IPS-20b (cell line): ENCODE measurements around the gene TRPC1.
"Not testable (repeated sequence)": the region's sequence is repeated elsewhere in the genome, so short reads cannot be mapped to it uniquely, and the experiment has no call there.

Source experiments
- H3K27ac ChIP-seq: one replicate; pipeline ENCODE4 v1.5.1; 2013; ENCODE audit warnings: low read length
- H3K27me3 ChIP-seq: 2 replicates; pipeline ENCODE4 v1.6.1; 2013; ENCODE audit warnings: mild to moderate bottlenecking, low read length, inconsistent platforms; ENCODE audit not compliant: insufficient read depth
- H3K36me3 ChIP-seq: 2 replicates; pipeline ENCODE4 v1.6.1; 2013; ENCODE audit warnings: low read depth, mild to moderate bottlenecking, inconsistent platforms, low read length, moderate library complexity; ENCODE audit not compliant: insufficient read depth
- H3K4me1 ChIP-seq: 2 replicates; pipeline ENCODE4 v1.6.1; 2013; ENCODE audit warnings: mild to moderate bottlenecking, control low read depth, inconsistent platforms, low read length, moderate library complexity; ENCODE audit not compliant: insufficient read depth
- H3K4me3 ChIP-seq: 2 replicates; pipeline ENCODE4 v1.5.1; 2013; ENCODE audit warnings: mild to moderate bottlenecking, low read length, inconsistent platforms
- H3K9ac ChIP-seq: 2 replicates; pipeline ENCODE4 v1.6.1; 2013; ENCODE audit warnings: low read depth, mild to moderate bottlenecking, inconsistent platforms, low read length, moderate library complexity
- H3K9me3 ChIP-seq: 2 replicates; pipeline ENCODE4 v1.6.1; 2013; ENCODE audit warnings: mild to moderate bottlenecking, low read depth, low read length, inconsistent platforms; ENCODE audit not compliant: insufficient read depth

TRPC1 gene

DNA sequence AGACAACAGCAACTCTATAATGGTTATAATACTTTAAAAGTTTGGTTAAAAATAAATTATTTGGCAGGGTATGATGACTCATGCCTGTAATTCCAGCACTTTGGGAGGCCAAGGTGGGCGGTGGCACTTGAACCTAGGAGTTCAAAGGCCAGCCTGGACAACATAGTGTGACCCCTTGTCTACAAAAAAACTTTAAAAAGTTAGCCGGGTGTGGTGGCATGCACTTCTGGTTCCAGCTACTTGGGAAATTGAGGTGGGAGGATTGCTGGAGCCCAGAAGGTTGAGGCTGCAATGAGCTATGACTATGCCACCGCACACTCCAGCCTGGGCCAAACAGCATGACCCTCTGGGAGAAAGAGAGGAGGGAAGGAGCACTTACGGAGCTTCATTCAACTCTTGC lies 7.7 kb upstream of the TRPC1 start:
- Histone ChIP-seq H3K4me3 (no peak overlapping the region), H3K4me1 (no peaks in the 10 kb centered on the region), H3K27ac (no peak overlapping the region), H3K36me3 (peaks cover 5% of the 10 kb centered on the region; the same call in 1 of the 2 replicates), H3K9ac (no peak overlapping the region), H3K9me3 (no peaks in the 10 kb centered on the region), H3K27me3 (no peaks in the 10 kb centered on the region)

DNA sequence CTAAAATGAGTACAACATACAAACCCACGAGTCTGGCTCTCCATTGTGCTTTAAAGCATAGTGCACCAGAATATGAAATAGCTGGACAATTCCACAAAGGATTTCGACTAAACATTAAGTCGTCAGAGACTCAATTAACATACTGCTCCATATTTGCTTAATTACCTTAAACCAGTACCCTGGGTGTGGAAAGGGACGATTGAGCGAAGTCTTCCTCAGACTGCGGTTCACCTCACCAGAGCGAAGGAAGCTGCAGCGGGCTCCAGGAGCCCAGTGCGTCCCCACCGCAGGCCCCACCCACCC lies 218 bp upstream of the TRPC1 start:
- H3K27ac ChIP-seq: no peak overlapping the region

DNA sequence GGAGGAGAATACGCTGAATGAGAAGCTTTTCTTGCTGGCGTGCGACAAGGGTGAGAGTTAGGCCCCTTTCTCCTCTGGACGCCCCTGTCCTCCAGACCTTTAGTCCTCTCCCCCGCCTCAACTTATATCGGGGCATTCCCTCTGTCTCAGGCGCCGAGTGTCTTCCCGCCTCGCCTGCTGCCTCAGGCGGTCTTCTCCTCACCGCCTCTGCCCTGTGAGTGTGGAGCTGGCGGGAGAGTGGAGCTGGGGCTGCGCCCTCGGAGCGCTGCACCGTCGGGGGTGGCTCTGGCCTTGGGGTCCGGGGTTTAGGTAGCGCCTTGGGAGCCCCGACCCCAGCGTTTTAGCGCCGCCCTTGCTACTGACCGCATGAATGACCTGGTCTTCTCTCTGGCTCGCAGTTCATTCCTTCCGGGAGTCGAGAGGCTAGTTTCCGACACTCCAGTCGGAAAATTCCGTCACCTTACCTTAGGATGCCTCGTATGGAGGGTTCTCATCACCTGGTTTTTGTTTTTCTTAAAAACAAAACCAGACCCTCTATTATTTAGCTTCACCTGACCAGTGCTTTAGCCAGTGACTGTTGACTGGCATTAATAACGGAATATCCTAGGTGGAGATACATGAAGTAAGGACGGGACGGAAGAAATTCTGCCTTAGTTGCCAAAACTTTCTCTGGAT lies 985 bp downstream of the TRPC1 start:
- no peaks in the 10 kb centered on the region for H3K9me3 ChIP-seq
- H3K36me3 ChIP-seq: no peaks in the 10 kb centered on the region
- H3K4me1 ChIP-seq: peaks cover 4% of the 10 kb centered on the region; the same call in 1 of the 2 replicates
- peak overlapping the region; percentile 87 for H3K9ac ChIP-seq
- H3K27me3 ChIP-seq: no peaks in the 10 kb centered on the region
- peak overlapping the region; percentile 79 for H3K4me3 ChIP-seq
- H3K27ac ChIP-seq: peak overlapping the region; percentile 44

More for the DNA sequence above, 218 bp upstream of the TRPC1 start:
- no peaks in the 10 kb centered on the region for H3K36me3 ChIP-seq
- no peaks in the 10 kb centered on the region for H3K27me3 ChIP-seq
- H3K4me1 ChIP-seq: peaks cover 4% of the 10 kb centered on the region; the same call in 1 of the 2 replicates
- H3K4me3 ChIP-seq: peak overlapping the region; percentile 79
- H3K9ac ChIP-seq: peak overlapping the region; percentile 64; the same call in 1 of the 2 replicates
- H3K9me3 ChIP-seq: no peaks in the 10 kb centered on the region

DNA sequence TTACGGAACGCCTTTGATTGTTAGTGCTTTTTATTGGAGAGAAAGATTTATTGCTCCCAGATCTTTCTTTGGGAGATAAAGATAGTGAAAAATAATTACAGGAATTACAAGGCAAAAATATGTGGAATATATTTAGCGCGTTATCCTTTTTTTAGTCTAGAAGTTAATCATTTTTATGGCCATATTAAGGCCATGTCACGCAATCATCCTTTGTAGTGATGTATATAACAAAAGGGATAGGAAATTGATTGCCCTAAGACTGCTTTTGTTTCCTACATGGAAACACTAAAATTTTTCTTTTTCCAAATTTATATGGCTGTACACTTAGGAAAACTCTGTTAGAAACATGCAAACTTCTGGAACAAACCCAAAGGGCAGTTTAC lies 1.5 kb downstream of the TRPC1 start:
- Histone ChIP-seq H3K27me3 (no peaks in the 10 kb centered on the region), H3K9ac (peak overlapping the region; percentile 87; the same call in 1 of the 2 replicates)

DNA sequence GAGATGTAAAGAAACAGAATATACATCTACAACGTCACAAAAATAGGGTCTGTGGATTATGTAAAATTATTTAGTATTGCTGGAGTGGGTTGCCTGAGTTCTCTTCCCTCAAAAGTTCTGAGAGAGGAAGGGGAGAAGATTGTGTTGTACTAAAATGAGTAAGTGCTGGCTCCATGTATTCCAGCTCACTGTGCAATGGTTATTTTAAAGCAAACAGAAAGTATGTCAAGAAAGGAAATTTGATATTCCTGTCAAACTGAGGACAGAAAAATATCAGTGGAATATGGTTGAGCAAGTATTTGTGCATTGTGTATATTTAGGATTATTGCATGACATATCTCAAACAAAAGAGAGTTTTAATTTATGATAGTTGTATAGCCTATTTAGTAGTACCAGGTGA lies 2.2 kb downstream of the TRPC1 start:
- no peak overlapping the region for H3K9ac ChIP-seq
- H3K36me3 ChIP-seq: 0 out of 2 replicates have a peak, but pooled peaks cover 4% of the 10 kb centered on the region
- H3K27me3 ChIP-seq: no peaks in the 10 kb centered on the region
- H3K4me3 ChIP-seq: peak overlapping the region; percentile 79
- no peak overlapping the region for H3K27ac ChIP-seq
- peaks cover 4% of the 10 kb centered on the region; the same call in 1 of the 2 replicates for H3K4me1 ChIP-seq
- H3K9me3 ChIP-seq: no peaks in the 10 kb centered on the region

More for the DNA sequence above, 1.5 kb downstream of the TRPC1 start:
- Histone ChIP-seq H3K27ac (no peak overlapping the region), H3K9me3 (no peaks in the 10 kb centered on the region), H3K4me1 (peaks cover 4% of the 10 kb centered on the region; the same call in 1 of the 2 replicates), H3K4me3 (peak overlapping the region; percentile 79), H3K36me3 (no peaks in the 10 kb centered on the region)

DNA sequence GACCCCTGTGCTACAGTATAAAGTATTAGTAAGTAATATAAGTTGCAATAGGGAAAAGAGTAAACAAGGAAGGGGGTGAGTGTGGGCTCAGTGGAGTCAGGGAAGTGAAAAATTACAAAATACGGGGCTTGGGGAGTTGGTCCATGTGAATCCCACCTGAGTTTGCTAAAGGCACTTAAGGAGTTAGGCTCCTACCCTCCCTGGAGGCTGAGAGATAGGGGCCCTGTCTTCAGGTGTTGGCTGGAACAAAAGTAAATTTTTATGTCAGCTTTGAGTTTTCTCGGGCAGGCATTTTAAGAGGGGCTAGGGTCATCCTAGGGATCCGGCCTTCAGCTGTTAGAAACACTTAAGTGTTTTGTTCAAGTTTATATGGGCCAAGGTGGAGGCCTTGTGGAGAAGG lies 8.2 kb downstream of the TRPC1 start:
- H3K27me3 ChIP-seq: no peaks in the 10 kb centered on the region
- H3K4me3 ChIP-seq: no peak overlapping the region
- no peaks in the 10 kb centered on the region for H3K9me3 ChIP-seq
- H3K36me3 ChIP-seq: 0 out of 2 replicates have a peak, but pooled peaks cover 4% of the 10 kb centered on the region
- no peak overlapping the region for H3K27ac ChIP-seq
- H3K9ac ChIP-seq: no peak overlapping the region
- H3K4me1 ChIP-seq: no peaks in the 10 kb centered on the region; the same call in 1 of the 2 replicates

DNA sequence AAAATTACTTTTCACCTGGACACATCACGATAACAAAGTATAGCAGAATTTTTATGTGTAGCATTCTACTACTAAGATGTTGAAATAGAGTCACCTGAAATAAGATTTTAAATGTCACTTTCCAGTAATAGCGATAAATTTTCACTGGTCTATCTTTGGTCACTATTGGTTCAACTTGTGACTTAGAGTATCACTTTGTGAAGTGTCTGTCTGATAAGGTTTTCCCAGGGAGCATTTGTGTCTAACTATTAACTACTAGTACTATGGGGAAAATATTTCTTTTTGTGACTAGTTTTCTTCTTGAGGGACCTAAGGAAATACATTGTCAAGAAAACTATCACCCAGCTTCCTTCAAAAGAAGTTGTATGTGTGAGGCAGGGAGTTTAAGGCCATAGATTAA lies 11.0 kb downstream of the TRPC1 start:
- no peaks in the 10 kb centered on the region for H3K27me3 ChIP-seq
- no peak overlapping the region for H3K9ac ChIP-seq
- no peaks in the 10 kb centered on the region; the same call in 1 of the 2 replicates for H3K4me1 ChIP-seq
- H3K36me3 ChIP-seq: 0 out of 2 replicates have a peak, but pooled peaks cover 4% of the 10 kb centered on the region
- no peak overlapping the region for H3K4me3 ChIP-seq
- no peaks in the 10 kb centered on the region for H3K9me3 ChIP-seq
- H3K27ac ChIP-seq: no peak overlapping the region

DNA sequence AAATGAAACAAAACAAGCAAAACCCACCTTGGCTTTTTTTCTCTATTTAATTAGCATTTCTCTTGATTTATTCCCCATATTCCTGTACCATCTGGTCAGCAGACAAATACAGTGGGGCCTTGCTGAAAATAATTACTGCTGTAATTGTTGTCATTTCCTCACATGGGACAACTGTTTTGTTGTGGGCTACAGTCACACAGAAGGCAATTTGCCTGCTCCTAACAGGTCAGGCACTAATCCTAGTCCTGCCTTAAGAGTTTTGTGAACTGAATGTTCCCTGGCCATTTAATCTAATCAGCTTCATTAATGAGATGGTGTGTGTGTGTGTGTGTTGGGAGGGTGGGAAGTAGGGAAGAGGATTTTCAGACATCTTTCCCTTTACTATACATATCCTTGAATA lies 11.6 kb downstream of the TRPC1 start:
- H3K9me3 ChIP-seq: no peaks in the 10 kb centered on the region
- H3K4me3 ChIP-seq: no peak overlapping the region
- H3K27ac ChIP-seq: no peak overlapping the region
- no peaks in the 10 kb centered on the region; the same call in 1 of the 2 replicates for H3K4me1 ChIP-seq
- H3K27me3 ChIP-seq: no peaks in the 10 kb centered on the region
- H3K36me3 ChIP-seq: 0 out of 2 replicates have a peak, but pooled peaks cover 4% of the 10 kb centered on the region
- H3K9ac ChIP-seq: no peak overlapping the region

DNA sequence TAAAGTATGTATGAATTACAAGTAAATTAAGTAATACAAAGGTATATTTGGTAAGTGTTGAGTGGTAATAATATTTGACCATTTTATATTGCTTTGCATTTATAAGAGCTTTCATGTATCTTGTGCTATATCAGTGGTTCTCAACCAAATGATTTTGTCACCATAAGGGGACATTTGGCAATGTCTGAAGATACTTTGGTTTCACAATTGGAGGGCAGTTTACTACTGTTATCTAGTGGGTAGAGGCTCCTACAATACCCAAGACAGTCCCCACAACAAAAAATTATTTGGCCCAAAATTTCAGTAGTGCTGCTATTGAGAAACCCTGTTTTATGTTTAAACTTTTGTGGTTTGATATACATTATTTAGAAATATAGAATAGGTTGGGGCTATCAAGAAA lies 14.6 kb downstream of the TRPC1 start:
- H3K4me3 ChIP-seq: no peak overlapping the region
- no peaks in the 10 kb centered on the region for H3K36me3 ChIP-seq
- H3K27me3 ChIP-seq: no peaks in the 10 kb centered on the region
- no peak overlapping the region for H3K27ac ChIP-seq
- H3K9ac ChIP-seq: no peak overlapping the region
- H3K4me1 ChIP-seq: no peaks in the 10 kb centered on the region; the same call in 1 of the 2 replicates
- no peaks in the 10 kb centered on the region for H3K9me3 ChIP-seq

DNA sequence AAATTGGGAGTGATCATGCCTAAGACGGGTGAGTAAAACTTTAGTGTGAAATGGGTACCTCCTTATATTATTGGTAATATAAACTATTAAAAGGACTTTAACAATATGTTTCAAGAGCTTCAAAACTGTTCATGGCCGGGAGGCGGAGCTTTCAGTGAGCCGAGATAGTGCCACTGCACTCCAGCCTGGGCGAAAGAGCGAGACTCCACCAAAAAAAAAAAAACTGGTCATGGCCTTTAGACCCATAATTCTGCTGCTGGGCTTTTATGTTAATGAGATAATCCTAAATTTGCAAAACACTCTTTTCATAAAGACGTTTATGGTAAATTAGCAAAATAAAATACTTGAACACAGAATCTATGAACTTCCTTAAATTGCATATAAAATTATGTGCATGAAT lies 22.8 kb downstream of the TRPC1 start:
- H3K9me3 ChIP-seq: no peaks in the 10 kb centered on the region
- H3K36me3 ChIP-seq: peaks cover 26% of the 10 kb centered on the region
- H3K27me3 ChIP-seq: no peaks in the 10 kb centered on the region
- H3K4me3 ChIP-seq: no peak overlapping the region
- no peak overlapping the region for H3K9ac ChIP-seq
- H3K4me1 ChIP-seq: no peaks in the 10 kb centered on the region
- H3K27ac ChIP-seq: no peak overlapping the region

DNA sequence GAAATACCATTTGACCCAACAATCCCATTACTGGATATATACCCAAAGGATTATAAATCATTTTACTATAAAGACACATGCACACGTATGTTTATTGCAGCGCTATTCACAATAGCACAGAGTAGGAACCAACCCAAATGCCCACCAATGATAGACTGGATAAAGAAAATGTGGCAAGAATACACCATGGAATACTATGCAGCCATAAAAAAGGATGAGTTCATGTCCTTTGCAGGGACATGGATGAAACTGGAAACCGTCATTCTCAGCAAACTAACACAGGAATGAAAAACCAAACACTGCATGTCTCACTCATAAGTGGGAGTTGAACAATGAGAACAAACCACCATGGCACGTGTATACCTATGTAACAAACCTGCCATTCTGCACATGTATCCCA lies 26.7 kb downstream of the TRPC1 start:
- peaks cover 28% of the 10 kb centered on the region for H3K36me3 ChIP-seq
- H3K9me3 ChIP-seq, H3K27ac ChIP-seq, H3K9ac ChIP-seq, H3K27me3 ChIP-seq, H3K4me3 ChIP-seq, H3K4me1 ChIP-seq: not testable (repeated sequence)

DNA sequence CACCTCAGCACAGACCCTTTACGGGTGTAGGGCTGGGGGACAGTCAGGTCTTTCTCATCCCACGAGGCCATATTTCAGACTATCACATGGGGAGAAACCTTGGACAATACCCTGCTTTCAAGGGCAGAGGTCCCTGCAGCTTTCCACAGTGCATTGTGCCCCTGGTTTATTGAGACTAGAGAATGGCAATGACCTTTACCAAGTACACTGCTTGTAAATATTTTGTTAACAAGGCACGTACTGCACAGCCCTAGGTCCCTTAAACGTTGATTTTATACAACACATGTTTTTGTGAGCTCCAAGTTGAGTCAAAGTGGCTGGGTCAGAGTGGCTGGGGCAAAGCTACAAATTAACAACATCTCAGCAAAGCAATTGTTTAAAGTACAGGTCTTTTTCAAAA lies 28.8 kb downstream of the TRPC1 start:
- peaks cover 28% of the 10 kb centered on the region for H3K36me3 ChIP-seq
- H3K9ac ChIP-seq, H3K4me3 ChIP-seq, H3K27me3 ChIP-seq, H3K27ac ChIP-seq, H3K9me3 ChIP-seq, H3K4me1 ChIP-seq: not testable (repeated sequence)
